B cell (primary cell): ENCODE data around the gene TMF1. TPM values are rescaled to one million over a fixed set of nuclear protein-coding genes. Genes with fewer than 3 reads are reported as not detected.

Experiments
- ATAC-seq: fragments of 200-7000 bp; cut with Tn5 transposase; one replicate; pipeline ENCODE4 v1.10.0; 2021; ENCODE audit warnings: low read depth, mild to moderate bottlenecking, moderate number of reproducible peaks, moderate library complexity
- CTCF ChIA-PET: fragments of 350-600 bp; sonication (Branson Sonifier 250); formaldehyde crosslinking; loops from one replicate; lab custom pipeline; 2021; ENCODE audit warnings: antibody characterized with exemption, inconsistent platforms; lab: Charles Lee
- POLR2A ChIA-PET: fragments of 350-600 bp; sonication (Branson Sonifier 250); formaldehyde crosslinking; loops from one replicate; lab custom pipeline; 2021; ENCODE audit warnings: antibody characterized with exemption; lab: Charles Lee
- DNase-seq: peaks from one replicate; pipeline ENCODE4 v3.0.0; 2013
- H2AFZ ChIP-seq: 2 replicates; pipeline ENCODE4 v1.6.1; 2012; ENCODE audit warnings: mild to moderate bottlenecking, low read depth, low read length; ENCODE audit not compliant: insufficient read depth, poor library complexity, severe bottlenecking
- H3K27ac ChIP-seq, 2 donors: 1 replicate in 1 of 2; 2 replicates in 1 of 2; pipeline ENCODE4 v1.5.1; 2012 to 2013; ENCODE audit warnings: low read length in 2 of 2, mild to moderate bottlenecking in 2 of 2, moderate library complexity in 1 of 2
- H3K27me3 ChIP-seq, 4 experiments: fragments of 200-600 bp in 1 of 4; sonication (generic) in 1 of 4; replicated peaks in 1 of 4; 1 replicate in 2 of 4; 2 replicates in 2 of 4; pipeline versions ENCODE4 v1.6.1 to v1.7.0; 2013 to 2016; ENCODE audit warnings: low read length in 3 of 4, mild to moderate bottlenecking in 2 of 4, mixed read lengths in 1 of 4, moderate library complexity in 1 of 4; ENCODE audit not compliant: insufficient read depth in 4 of 4, control insufficient read depth in 3 of 4; ENCODE audit errors: control extremely low read depth in 1 of 4
- H3K36me3 ChIP-seq, 2 experiments: replicated peaks in 1 of 2; 1 replicate in 1 of 2; 2 replicates in 1 of 2; pipeline versions ENCODE4 v1.6.1 to v1.7.1; 2013; ENCODE audit warnings: low read length in 1 of 2; ENCODE audit not compliant: insufficient read depth in 2 of 2, control insufficient read depth in 1 of 2; ENCODE audit errors: control extremely low read depth in 1 of 2, extremely low read depth in 1 of 2
- H3K4me1 ChIP-seq, 2 donors: fragments of 200-600 bp in 1 of 2; sonication (generic) in 1 of 2; 1 replicate in 1 of 2; 2 replicates in 1 of 2; pipeline versions ENCODE4 v1.5.1 to v1.6.1; 2013 to 2017; ENCODE audit warnings: low read length in 2 of 2; ENCODE audit not compliant: control insufficient read depth in 2 of 2, insufficient read depth in 2 of 2
- H3K4me2 ChIP-seq: replicated peaks from 2 replicates; pipeline ENCODE3; 2012; ENCODE audit warnings: mild to moderate bottlenecking, low read depth, low read length; ENCODE audit not compliant: poor library complexity, severe bottlenecking
- H3K4me3 ChIP-seq, 5 experiments: fragments of 200-600 bp in 1 of 5; sonication (generic) in 1 of 5; 1 replicate in 3 of 5; 2 replicates in 2 of 5; pipeline versions ENCODE4 v1.5.1 to v1.7.0; 2011 to 2016; ENCODE audit warnings: low read length in 4 of 5, mild to moderate bottlenecking in 4 of 5, low read depth in 2 of 5, control low read depth in 1 of 5, moderate library complexity in 1 of 5; ENCODE audit not compliant: insufficient read depth in 1 of 5; ENCODE audit errors: control extremely low read depth in 1 of 5, extremely low read depth in 1 of 5
- H3K79me2 ChIP-seq: fragments of 200-600 bp; sonication (generic); one replicate; pipeline ENCODE4 v1.6.0; 2016; ENCODE audit warnings: low read length; ENCODE audit not compliant: control insufficient read depth, insufficient read depth
- H3K9ac ChIP-seq: fragments of 200-600 bp; sonication (generic); 2 replicates; pipeline ENCODE4 v1.6.1; 2017; ENCODE audit warnings: mild to moderate bottlenecking, low read length, moderate library complexity
- H3K9me3 ChIP-seq, 3 donors: one replicate each; pipeline versions ENCODE4 v1.6.1 to v1.7.1; 2013; ENCODE audit warnings: low read length in 2 of 3; ENCODE audit not compliant: control insufficient read depth in 2 of 3, insufficient read depth in 1 of 3; ENCODE audit errors: control extremely low read depth in 1 of 3
- H4K20me1 ChIP-seq: 2 replicates; pipeline ENCODE4 v1.6.0; 2012; ENCODE audit warnings: mild to moderate bottlenecking, low read length; ENCODE audit not compliant: insufficient read depth, control insufficient read depth, poor library complexity, severe bottlenecking
- H3K27ac Mint-ChIP-seq: one replicate; pipeline ENCODE4 v1.8.0; 2021; ENCODE audit warnings: mixed read lengths
- H3K27me3 Mint-ChIP-seq: one replicate; pipeline ENCODE4 v1.8.0; 2021; ENCODE audit warnings: mixed read lengths
- H3K4me1 Mint-ChIP-seq: one replicate; pipeline ENCODE4 v1.8.0; 2021; ENCODE audit warnings: mixed read lengths
- H3K4me3 Mint-ChIP-seq: one replicate; pipeline ENCODE4 v1.8.0; 2021; ENCODE audit warnings: mixed read lengths
- H3K9me3 Mint-ChIP-seq: one replicate; pipeline ENCODE4 v1.8.0; 2022; ENCODE audit warnings: mixed read lengths; ENCODE audit not compliant: insufficient read depth
- CTCF ChIP-seq: fragments of 200-600 bp; IDR thresholded peaks from one replicate; pipeline ENCODE4 v1.8.0; 2022; ENCODE audit warnings: antibody characterized with exemption, mild to moderate bottlenecking
- EZH2 ChIP-seq: IDR thresholded peaks from 2 replicates; pipeline ENCODE4 v1.6.1; 2012; ENCODE audit warnings: borderline replicate concordance, low read depth, mild to moderate bottlenecking, moderate library complexity, low read length; ENCODE audit not compliant: insufficient read depth, poor library complexity, severe bottlenecking
- WGBS: methylation state at CpG from one replicate; pipeline ENCODE4 v1.1.5; 2013; ENCODE audit warnings: missing lambda C conversion rate; ENCODE audit not compliant: insufficient coverage; 5-methylcytosine and 5-hydroxymethylcytosine counted together
- intact Hi-C: fragments of 100-400 bp; cut with micrococcal nuclease; formaldehyde crosslinking; loops from one replicate; pipeline ENCODE4 v1.10.0; 2022
- polyA plus RNA-seq: library from polyadenylated mRNA; depleted of rRNA; stranded (reverse); fragments of >200 nt; gene quantifications from 2 replicates; pipeline ENCODE4 v1.2.3, GENCODE V29; 2012
- total RNA-seq, 2 donors: library from RNA; stranded (reverse); fragments of 120-200 nt in 1 of 2; gene quantifications; 1 replicate in 1 of 2; 2 replicates in 1 of 2; pipeline versions ENCODE4 v1.2.3 to v1.2.4, GENCODE V29; 2013 to 2022

Gene TMF1
- total and polyA plus RNA-seq, 2 donors (not counting 1 experiment from before 2014, with no cell fraction given): 6.8 to 65.1 TPM

- Histone ChIP-seq H2AFZ (peak overlapping the region; percentile 80), H3K4me2 (peak overlapping the region; percentile 87), H3K4me3 (peak overlapping the region; percentile 82 to 96 (median 92)), H3K36me3 (peaks cover 0 to 19% of the 10 kb centered on the region in 2 experiments), H3K9me3 (no peaks in the 10 kb centered on the region), H3K27ac (peak overlapping the region; percentile 87 to 95), H3K79me2 (peaks cover 68% of the 10 kb centered on the region), H3K27me3 (no peaks in the 10 kb centered on the region), H4K20me1 (peaks cover 6% of the 10 kb centered on the region), H3K4me1 (peaks cover 73 to 82% of the 10 kb centered on the region in 2 donors), H3K9ac (peak overlapping the region; percentile 83)
- ChIA-PET CTCF (interaction anchor here (0.7 to 1.8 kb wide), 3 partner anchors 28 to 222 kb away, joined by 3 to 4 read pairs (median 3); no protein-coding TSS in a partner anchor), POLR2A (interaction anchor here (0.7 to 1.4 kb wide), 4 partner anchors 30 to 72 kb away, joined by 4 to 7 read pairs (median 6); partner anchors contain the start of gene TMF1)
- ATAC-seq: no peak
- no peaks in the 10 kb centered on the region for H3K9me3 Mint-ChIP-seq
- TF ChIP-seq CTCF: no peak
- no peak for TF ChIP-seq EZH2
- no peaks in the 10 kb centered on the region for H3K27me3 Mint-ChIP-seq
- DNase-seq: peak; percentile 30
- intact Hi-C loops: loop anchor here (2.0 kb wide), 1 partner anchor 73 kb away; the partner anchor contains the start of gene EOGT
- H3K4me1 Mint-ChIP-seq: peaks cover 79% of the 10 kb centered on the region
- peak overlapping the region; percentile 97 for H3K27ac Mint-ChIP-seq
- H3K4me3 Mint-ChIP-seq: peak overlapping the region; percentile 95
- WGBS: 0% methylated on average over 4 of the region's 8 CpGs
Observed at GRCh38 chr3:69085833-69086722, 33.9 kb upstream of the TMF1 start.
